Stimulated activated CD4-positive, alpha-beta T cell treated with anti-CD3 and anti-CD28 coated beads, Interleukin-15, amount 100 ng/mL, for 48 hours (primary cell): Measurements from ENCODE around the gene LIN28B.
"Not testable (repeated sequence)": the region's sequence is repeated elsewhere in the genome, so short reads cannot be mapped to it uniquely, and the experiment has no call there.

Experiments used
- DNase-seq, 2 donors: peaks; one replicate each; pipeline ENCODE4 v3.0.0-alpha.2; 2020; ENCODE audit warnings: low read depth in 2 of 2

The LIN28B gene

GRCh38 chr6:104955927-104956730, 778 bp upstream of the LIN28B start:
- DNase-seq: no peak

GRCh38 chr6:104957301-104958177, 632 bp downstream of the LIN28B start:
- no peak for DNase-seq

- DNase-seq: no peak
Measured at GRCh38 chr6:104958178-104959025, 1.5 kb downstream of the LIN28B start.

GRCh38 chr6:104959026-104959858, 2.3 kb downstream of the LIN28B start:
- DNase-seq: no peak

GRCh38 chr6:104969108-104969507, 12.2 kb downstream of the LIN28B start:
- no peak for DNase-seq

- DNase-seq: no peak
Measured at GRCh38 chr6:104969785-104970581, 13.1 kb downstream of the LIN28B start.

GRCh38 chr6:104973404-104973803, 16.5 kb downstream of the LIN28B start:
- DNase-seq: no peak

GRCh38 chr6:104983296-104983695, 26.4 kb downstream of the LIN28B start:
- DNase-seq: no peak

- DNase-seq: no peak
Measured at GRCh38 chr6:104983776-104984175, 26.9 kb downstream of the LIN28B start.

- DNase-seq: no peak
Measured at GRCh38 chr6:104984831-104985230, 27.9 kb downstream of the LIN28B start.

GRCh38 chr6:104985875-104986274, 29.0 kb downstream of the LIN28B start:
- not testable (repeated sequence) for DNase-seq

GRCh38 chr6:104986625-104987024, 29.7 kb downstream of the LIN28B start:
- no peak for DNase-seq

- DNase-seq: no peak
Measured at GRCh38 chr6:104987218-104987617, 30.3 kb downstream of the LIN28B start.

- no peak for DNase-seq
Measured at GRCh38 chr6:104990085-104990484, 33.2 kb downstream of the LIN28B start.

GRCh38 chr6:104991062-104991461, 34.2 kb downstream of the LIN28B start:
- DNase-seq: not testable (repeated sequence)

GRCh38 chr6:104993576-104993975, 36.7 kb downstream of the LIN28B start:
- not testable (repeated sequence) for DNase-seq

GRCh38 chr6:104995989-104996617, 39.2 kb downstream of the LIN28B start:
- DNase-seq: no peak

- DNase-seq: no peak
Measured at GRCh38 chr6:105001063-105001462, 44.2 kb downstream of the LIN28B start.

GRCh38 chr6:105001906-105002305, 45.0 kb downstream of the LIN28B start:
- DNase-seq: no peak

GRCh38 chr6:105005451-105005850, 48.5 kb downstream of the LIN28B start:
- DNase-seq: no peak
